Renal cortical epithelial cell (primary cell): Measurements from ENCODE around the gene ACSL1. TPM values are rescaled to one million over a fixed set of nuclear protein-coding genes. Genes with fewer than 3 reads are reported as not detected.
A peak's percentile ranks its signal among the peaks of the same experiment; 100 is the strongest.

Experiments
- DNase-seq: peaks from one replicate; pipeline ENCODE4 v3.0.0-alpha.2; 2011; ENCODE audit warnings: low read depth
- total RNA-seq: library from RNA; depleted of rRNA; stranded (reverse); fragments of >200 nt; gene quantifications from 2 replicates; pipeline ENCODE4 v1.2.3, GENCODE V29; 2014

Gene ACSL1
- total RNA-seq, 1 donor from 2014 or later: 221 TPM

DNA sequence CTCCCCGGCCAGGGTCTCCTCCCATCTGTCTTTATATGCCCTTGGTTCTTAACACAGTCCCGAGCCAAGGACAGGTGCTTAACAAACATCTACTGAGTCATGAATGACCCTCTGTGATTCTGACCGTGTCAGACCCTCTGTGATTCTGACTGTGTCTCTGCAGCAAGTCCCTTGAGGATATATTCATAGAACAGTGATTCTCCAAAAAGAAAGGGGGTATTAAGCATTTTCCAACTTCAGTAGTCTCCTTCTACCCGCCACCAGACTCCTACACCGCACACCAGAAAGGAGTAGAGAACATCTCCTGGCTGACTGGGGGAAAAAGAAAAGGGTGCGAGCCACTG lies 13.6 kb downstream of the ACSL1 start:
- no peak for DNase-seq

GRCh38 chr4:184811526-184812198 lies 14.1 kb downstream of the ACSL1 start:
- DNase-seq: no peak

- no peak for DNase-seq
Measured at GRCh38 chr4:184810720-184811119, 15.0 kb downstream of the ACSL1 start.

DNA sequence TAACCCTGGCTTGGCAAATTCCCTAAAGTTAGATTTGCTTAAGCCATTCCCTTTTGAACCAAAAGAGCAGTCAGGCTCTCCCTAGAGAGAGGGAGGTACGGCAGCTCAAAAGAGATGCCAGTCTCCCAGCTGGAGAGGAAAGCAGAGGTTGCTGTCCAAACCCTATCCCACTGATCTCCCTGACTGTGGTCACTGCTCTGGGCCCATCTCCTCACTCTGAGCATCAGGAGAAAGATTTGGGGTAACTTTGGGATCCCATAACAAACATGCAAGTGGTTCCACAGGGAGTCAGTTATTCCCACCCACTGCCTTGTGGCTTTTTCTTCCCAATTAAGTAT lies 17.1 kb downstream of the ACSL1 start:
- DNase-seq: no peak

- peak; percentile 61 for DNase-seq
Measured at GRCh38 chr4:184807797-184808712, 17.7 kb downstream of the ACSL1 start.

DNA sequence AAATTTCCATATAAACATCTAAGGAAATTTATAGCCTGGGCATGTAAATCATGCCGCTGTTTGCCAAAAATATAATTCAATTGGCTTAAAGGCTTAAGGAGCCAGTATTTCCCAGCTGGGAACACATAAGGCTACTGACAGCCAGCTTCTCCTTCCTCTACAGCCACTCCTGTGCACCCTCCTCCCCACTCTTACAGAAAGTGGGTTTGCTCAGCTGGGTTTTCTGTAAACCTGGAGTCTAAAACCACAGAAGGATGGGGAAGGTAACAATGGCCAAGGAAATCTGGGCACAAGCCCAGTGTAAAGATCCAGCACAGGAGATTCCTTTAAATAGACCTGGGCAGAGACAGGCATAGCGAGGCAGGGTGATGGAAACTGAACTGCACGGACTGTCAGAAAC lies 18.5 kb downstream of the ACSL1 start:
- no peak for DNase-seq

DNA sequence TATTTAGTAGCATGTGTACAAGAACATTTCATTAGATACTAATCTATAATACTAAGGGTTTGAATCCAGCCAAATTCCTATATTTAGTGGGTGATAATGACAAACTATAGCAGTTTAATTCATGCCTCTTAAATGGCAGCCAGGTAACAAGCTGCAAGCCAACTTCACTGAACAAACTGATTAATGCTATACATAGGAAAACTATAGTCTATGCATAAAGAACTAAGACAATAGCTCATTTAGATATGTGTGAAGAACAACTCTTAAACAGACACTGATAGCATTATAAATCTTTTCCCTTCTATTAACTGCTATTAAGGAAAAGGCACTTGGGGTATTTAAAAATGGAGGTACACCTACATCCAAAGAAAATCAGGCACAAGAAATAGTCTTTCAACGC lies 19.1 kb downstream of the ACSL1 start:
- DNase-seq: no peak

- DNase-seq: no peak
Measured at GRCh38 chr4:184806229-184806550, 19.6 kb downstream of the ACSL1 start.

DNA sequence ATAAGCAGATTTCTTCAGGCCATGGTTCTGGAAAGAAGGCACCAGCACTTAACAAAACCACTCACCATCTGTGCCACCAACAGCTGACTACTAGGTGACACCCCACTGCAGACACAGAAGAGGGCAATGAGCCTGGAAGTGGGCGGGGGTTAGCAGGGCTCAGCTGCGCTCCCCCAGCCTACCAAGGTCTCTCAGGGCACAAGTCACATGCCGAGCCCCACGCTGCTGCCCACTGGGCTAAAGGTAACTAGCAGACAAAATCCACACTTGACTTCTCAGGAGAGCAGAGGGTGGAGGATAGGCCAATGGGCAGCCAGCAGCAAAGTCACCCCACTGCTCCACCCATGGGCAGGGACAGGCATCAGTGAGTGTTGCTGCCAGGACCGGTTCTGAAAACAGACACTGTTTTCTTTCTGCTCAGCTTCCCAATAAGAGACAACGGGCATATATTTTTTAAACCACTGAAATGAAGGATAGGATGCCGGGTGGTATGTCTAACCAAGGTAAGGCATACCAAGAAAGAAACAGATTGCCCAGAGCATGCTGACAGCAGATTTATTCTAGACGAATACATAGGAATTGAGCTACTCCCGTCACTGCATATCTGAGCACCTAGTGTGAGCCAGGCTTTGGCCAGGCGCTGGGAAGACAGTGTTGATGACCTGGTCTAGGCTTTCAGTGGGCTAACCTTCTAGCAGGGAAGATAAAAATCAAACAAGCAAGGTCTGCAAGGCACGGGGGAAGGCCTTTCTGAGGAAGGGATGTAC lies 20.1 kb downstream of the ACSL1 start:
- DNase-seq: peak; percentile 80

DNA sequence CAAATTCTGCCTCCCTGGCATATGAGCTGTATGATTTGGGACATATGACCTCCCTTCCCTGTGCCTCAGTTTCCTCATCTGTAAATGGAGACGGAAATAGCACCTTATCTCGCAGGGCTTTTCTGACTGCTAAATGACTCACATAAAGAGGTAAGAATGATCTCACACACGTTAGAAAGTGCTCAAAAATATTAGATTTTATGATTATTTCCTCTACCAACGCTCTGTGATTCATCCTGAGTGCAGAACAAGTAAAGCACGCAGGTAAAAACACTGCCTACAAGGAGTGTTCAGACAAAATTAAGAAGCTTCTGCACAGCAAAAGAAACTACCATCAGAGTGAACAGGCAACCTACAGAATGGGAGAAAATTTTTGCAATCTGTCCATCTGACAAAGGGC lies 21.1 kb downstream of the ACSL1 start:
- DNase-seq: no peak

GRCh38 chr4:184803874-184804273 lies 21.9 kb downstream of the ACSL1 start:
- DNase-seq: no peak

DNA sequence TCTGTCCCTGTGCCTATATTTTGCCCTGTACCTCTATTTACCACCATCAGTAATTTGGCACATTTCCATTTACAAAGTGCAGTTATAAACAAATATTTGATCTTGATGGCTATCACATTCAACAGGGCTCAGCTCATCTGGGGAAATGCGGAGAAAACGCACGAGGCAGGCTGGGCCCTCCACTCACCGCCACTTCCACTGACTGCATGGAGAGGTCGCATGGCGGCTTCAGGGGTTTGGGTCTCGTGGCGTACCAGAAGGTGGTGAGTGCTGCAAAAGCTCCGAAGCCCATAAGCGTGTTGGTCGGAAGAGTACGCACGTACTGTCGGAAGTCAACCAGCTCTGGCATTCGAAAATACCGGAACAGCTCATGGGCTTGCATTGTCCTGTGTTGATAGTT lies 22.6 kb downstream of the ACSL1 start:
- no peak for DNase-seq

GRCh38 chr4:184802697-184803015 lies 23.1 kb downstream of the ACSL1 start:
- peak; percentile 51 for DNase-seq

- peak; percentile 84 for DNase-seq
Measured at GRCh38 chr4:184801781-184802696, 23.7 kb downstream of the ACSL1 start.

- no peak for DNase-seq
Measured at GRCh38 chr4:184798504-184798903, 27.3 kb downstream of the ACSL1 start.

- DNase-seq: no peak
Measured at GRCh38 chr4:184796906-184797305, 28.9 kb downstream of the ACSL1 start.

- no peak for DNase-seq
Measured at GRCh38 chr4:184795214-184795844, 30.4 kb downstream of the ACSL1 start.

DNA sequence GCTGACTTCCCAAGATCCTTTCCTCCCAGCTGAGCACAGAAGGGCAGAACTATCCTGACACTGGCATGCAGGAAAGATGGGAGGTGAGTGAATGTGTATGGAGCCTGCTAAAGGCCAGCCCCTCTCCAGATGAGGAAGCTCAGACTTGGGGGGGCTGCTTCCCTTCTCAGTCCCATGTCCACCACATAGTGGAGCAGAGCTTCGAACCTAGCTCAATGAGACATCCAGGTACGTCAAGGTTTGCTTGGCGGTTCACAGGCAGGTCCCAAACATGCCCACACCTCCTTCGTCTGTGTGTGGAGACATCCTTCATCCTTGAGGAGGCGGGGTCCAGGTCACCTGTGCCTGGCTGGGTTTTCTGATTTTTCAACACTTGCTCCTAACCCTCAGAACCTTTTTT lies 31.3 kb downstream of the ACSL1 start:
- DNase-seq: no peak

- DNase-seq: no peak
Measured at GRCh38 chr4:184793735-184794355, 31.9 kb downstream of the ACSL1 start.

DNA sequence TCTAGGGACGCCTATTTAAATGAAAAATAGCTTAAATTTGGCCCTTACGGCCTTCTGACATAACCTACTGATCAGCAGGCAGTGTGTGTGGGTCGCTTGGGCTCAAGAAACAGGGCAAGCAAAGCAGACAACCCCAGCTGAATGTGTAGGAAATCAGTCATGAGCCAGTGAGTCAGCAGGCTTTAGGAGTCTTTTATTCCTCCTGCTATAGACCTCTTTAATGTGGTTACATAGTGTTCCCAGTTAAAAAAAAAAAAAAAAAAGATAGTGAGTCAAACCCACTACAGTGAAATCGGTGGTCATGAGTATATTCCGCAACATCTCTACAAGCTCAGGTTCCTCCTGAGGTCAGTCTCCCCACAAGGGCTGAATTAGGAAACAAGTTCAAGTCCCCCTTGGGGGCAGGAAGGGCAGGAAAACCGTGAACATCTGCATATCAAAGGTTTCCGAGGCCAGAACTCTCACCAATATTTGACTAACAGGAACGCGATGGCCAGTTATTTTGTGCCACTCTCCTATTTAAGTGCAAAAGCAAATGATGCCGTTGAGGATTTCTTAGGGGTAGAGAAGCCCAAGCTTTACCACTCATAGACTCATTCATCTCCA lies 32.7 kb downstream of the ACSL1 start:
- DNase-seq: peak; percentile 99

DNA sequence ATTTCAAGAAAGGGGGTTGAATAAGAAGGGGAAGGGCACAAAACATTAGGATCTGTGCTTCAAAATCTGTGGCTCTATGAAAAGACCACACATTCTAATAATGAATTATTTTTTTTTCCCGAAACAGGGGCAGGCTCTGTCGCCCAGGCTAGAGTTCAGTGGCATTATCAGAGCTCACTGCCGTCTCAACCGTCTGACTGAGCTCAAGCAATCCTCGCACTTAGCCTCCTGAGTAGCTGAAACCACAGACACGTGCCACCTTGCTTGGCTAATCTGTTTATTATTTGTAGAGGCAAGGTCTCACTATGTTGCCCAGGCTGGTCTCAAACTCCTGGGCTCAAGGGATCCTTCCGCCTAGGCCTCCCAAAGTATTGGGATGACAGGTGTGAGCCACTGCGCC lies 33.4 kb downstream of the ACSL1 start:
- peak; percentile 85 for DNase-seq
